ENCODE results near the gene ZNF732.

GRCh38 chr4:306551-306961 is 1.3 kb upstream of the ZNF732 start:
- TF ChIP-seq CTCF (IDR thresholded peaks at IDR 0.05; ENCODE audit: low read length) (no peak), EZH2 (IDR thresholded peaks at IDR 0.05; ENCODE audit: borderline replicate concordance, low read length) (no peak)

Data from OCI-LY1 (cell line).